Fibroblast of the aortic adventitia (primary cell): ENCODE results near the gene NTRK2. TPM values are rescaled to one million over a fixed set of nuclear protein-coding genes. Genes with fewer than 3 reads are reported as not detected.

Experiments
- DNase-seq: peaks from one replicate; pipeline ENCODE4 v3.0.0-alpha.2; 2010; ENCODE audit warnings: low read depth
- H3K4me3 ChIP-seq: 2 replicates; pipeline ENCODE4 v1.5.1; 2011; ENCODE audit warnings: low read depth, mild to moderate bottlenecking, control low read depth, low read length, moderate library complexity
- CTCF ChIP-seq: IDR thresholded peaks from 2 replicates; pipeline ENCODE4 v1.5.1; 2011; ENCODE audit warnings: mild to moderate bottlenecking, low read length, control low read depth, inconsistent platforms; ENCODE audit not compliant: insufficient read depth
- total RNA-seq: library from RNA; depleted of rRNA; stranded (reverse); fragments of >200 nt; gene quantifications from 2 replicates; pipeline ENCODE4 v1.2.3, GENCODE V29; 2012; ENCODE audit warnings: low replicate concordance

NTRK2 gene
- total RNA-seq, 1 donor: 3.3 TPM

GRCh38 chr9:84866396-84867175 lies 197.1 kb downstream of the NTRK2 start:
- TF ChIP-seq CTCF: no peak
- no peak overlapping the region for H3K4me3 ChIP-seq
- no peak for DNase-seq

GRCh38 chr9:84867186-84867585 lies 197.7 kb downstream of the NTRK2 start:
- no peak overlapping the region for H3K4me3 ChIP-seq
- no peak for TF ChIP-seq CTCF
- DNase-seq: peak; percentile 13

GRCh38 chr9:84869091-84869490 lies 199.6 kb downstream of the NTRK2 start:
- TF ChIP-seq CTCF: no peak
- DNase-seq: no peak
- no peak overlapping the region for H3K4me3 ChIP-seq

DNA sequence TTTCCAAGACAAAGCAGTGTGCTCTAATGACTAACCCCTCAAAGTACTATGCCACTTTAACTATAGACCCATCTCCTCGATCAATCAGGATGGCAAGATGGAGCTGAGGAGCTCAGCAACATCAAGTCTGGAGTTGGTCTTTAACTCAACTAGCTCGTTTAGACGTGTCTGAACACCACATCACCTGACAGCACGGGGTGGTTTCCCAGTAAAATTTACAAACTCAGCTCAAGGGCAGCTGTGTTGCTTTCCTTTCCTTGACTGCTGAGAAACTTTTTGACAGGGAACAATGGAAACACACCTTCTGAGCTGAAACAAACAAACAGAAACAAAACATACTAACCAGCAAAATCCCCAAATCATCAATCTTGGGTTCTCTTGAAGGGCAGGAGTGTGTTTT lies 202.5 kb downstream of the NTRK2 start:
- no peak for DNase-seq
- H3K4me3 ChIP-seq: no peak overlapping the region
- TF ChIP-seq CTCF: no peak

DNA sequence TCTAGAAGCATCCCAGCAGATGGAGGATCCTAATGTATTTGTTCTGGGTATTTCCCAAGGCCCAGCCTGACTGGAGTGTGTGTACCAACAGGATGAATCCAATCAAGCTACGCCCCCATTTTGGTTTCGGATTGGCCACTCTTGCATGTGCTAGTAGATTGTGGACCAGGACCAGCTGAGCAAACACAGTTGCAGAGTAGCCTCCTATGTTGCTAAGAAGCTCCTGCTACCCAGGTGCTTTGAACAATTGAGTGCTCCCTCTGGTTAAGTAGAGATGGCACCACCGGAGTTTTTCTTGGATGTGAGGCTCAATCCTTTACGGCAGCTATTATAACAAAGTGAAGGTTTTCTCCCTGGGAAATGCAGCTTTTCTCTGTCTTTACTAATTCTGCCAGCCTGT lies 204.5 kb downstream of the NTRK2 start:
- no peak for DNase-seq
- TF ChIP-seq CTCF: no peak
- H3K4me3 ChIP-seq: no peak overlapping the region

DNA sequence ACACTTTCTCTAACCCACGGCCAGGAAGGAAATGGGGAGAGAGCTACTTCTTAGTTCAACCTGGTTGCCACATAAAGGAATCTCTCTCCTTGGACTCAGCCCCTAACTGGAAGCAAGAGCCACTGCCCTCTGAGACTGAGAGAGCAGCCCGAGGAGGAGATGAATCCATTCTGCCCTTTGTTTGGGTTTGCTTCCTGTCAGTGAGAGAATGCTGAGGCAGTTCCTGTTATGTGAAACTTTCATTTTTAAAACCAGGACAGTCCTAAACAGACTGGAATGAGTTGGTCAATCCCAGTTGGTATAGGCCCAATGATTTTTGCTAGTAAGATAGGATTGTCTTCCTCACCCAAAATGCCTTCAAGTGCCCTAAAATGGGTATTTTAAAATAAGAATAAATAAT lies 205.1 kb downstream of the NTRK2 start:
- no peak for DNase-seq
- no peak overlapping the region for H3K4me3 ChIP-seq
- no peak for TF ChIP-seq CTCF

DNA sequence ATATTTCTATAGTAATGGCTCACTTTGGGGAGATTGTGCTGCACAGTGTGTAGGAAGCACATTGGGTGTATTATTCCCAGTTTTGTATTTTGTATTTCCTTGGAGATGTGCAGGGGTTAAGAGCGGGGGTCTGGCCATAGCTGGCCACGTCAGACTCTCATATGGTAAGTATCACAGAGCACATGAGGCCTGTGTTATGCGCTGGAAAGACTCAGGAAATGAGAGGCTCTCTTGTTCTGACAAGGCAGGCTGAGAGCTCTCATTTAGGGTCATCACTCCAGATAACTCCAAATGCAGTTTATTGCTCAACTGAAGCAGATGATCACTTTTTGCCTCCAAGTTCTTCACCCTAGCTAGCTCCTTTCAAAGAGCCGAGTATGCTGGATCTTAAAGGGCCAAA lies 205.7 kb downstream of the NTRK2 start:
- DNase-seq: no peak
- H3K4me3 ChIP-seq: no peak overlapping the region
- TF ChIP-seq CTCF: no peak
